ENCODE data around the gene NKAIN2. TPM values are rescaled to one million over a fixed set of nuclear protein-coding genes. Genes with fewer than 3 reads are reported as not detected.

The NKAIN2 gene
- polyA plus RNA-seq, 1 donor (not counting 4 experiments of a cell fraction or from before 2014, with no cell fraction given) = 0.13 TPM

DNA sequence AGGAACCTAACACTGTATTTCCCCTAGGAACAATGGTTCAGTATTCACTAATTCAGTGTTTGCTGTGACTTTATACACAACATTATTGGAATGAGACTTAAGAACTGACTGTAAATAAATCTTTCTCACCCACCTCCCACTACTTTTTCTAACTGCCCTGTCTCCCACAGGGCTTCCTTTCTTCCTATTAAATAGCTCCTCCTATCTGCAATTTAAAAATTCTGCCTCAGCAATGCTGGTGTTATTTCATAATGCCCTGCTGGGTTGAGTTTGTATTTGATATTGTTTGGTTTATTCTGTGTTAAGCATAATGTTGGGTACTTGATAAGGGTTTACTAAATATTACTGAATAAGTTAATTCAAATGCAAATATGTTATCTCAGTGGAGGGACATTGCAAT, 585.5 kb downstream of the NKAIN2 start:
- H3K9me3 ChIP-seq (ENCODE audit: control insufficient read depth, low read depth, low read length) = no peaks in the 10 kb centered on the region
- H3K4me2 ChIP-seq (ENCODE audit: control insufficient read depth, extremely low read depth, insufficient read depth, low read depth, low read length) = no peak overlapping the region
- no peaks in the 10 kb centered on the region for H3K27me3 ChIP-seq (ENCODE audit: control insufficient read depth, extremely low read depth, insufficient read depth, low read length)
- no peaks in the 10 kb centered on the region for H4K20me1 ChIP-seq (ENCODE audit: control insufficient read depth, extremely low read depth, insufficient read depth, low read length)
- no peak overlapping the region for H3K27ac ChIP-seq (ENCODE audit: control insufficient read depth, insufficient read depth, low read length)
- FAIRE-seq (no peak), DNase-seq (ENCODE audit: low read depth, low spot score) (no peak)
- no peak overlapping the region for H3K9ac ChIP-seq (ENCODE audit: control insufficient read depth, extremely low read depth, insufficient read depth, low read length)
- dilution Hi-C loops (cut with MboI; ENCODE audit: extremely low pct_ligation_motif_present, low sequenced_read_pairs) = no loop called here
- H3K4me1 ChIP-seq (ENCODE audit: control insufficient read depth, extremely low read depth, insufficient read depth, low read length) = no peaks in the 10 kb centered on the region
- TF ChIP-seq EZH2 (IDR thresholded peaks at IDR 0.05; ENCODE audit: low read length) = no peak
- TF ChIP-seq, protein P1, sequence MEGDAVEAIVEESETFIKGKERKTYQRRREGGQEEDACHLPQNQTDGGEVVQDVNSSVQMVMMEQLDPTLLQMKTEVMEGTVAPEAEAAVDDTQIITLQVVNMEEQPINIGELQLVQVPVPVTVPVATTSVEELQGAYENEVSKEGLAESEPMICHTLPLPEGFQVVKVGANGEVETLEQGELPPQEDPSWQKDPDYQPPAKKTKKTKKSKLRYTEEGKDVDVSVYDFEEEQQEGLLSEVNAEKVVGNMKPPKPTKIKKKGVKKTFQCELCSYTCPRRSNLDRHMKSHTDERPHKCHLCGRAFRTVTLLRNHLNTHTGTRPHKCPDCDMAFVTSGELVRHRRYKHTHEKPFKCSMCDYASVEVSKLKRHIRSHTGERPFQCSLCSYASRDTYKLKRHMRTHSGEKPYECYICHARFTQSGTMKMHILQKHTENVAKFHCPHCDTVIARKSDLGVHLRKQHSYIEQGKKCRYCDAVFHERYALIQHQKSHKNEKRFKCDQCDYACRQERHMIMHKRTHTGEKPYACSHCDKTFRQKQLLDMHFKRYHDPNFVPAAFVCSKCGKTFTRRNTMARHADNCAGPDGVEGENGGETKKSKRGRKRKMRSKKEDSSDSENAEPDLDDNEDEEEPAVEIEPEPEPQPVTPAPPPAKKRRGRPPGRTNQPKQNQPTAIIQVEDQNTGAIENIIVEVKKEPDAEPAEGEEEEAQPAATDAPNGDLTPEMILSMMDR (optimal IDR thresholded peaks at IDR 0.05 in 1 of 3, IDR thresholded peaks at IDR 0.05 in 1 of 3, conservative IDR thresholded peaks at IDR 0.05 in 1 of 3; ENCODE audit: extremely low read depth in 1 of 3, insufficient read depth in 2 of 3, low read length in 3 of 3) = no peak
- H3K4me3 ChIP-seq (ENCODE audit: control insufficient read depth in 2 of 3, extremely low read depth in 1 of 3, insufficient read depth in 2 of 3, low read depth in 1 of 3, low read length in 3 of 3) = no peak overlapping the region
- no peak overlapping the region for H2AFZ ChIP-seq (ENCODE audit: control insufficient read depth, low read length)
- H3K36me3 ChIP-seq (ENCODE audit: control insufficient read depth in 2 of 2, extremely low read depth in 1 of 2, insufficient read depth in 2 of 2, low read length in 2 of 2) = no peaks in the 10 kb centered on the region
- H3K79me2 ChIP-seq (ENCODE audit: control insufficient read depth, insufficient read depth, low read length) = no peaks in the 10 kb centered on the region
- H3K9me1 ChIP-seq (ENCODE audit: control insufficient read depth, extremely low read depth, insufficient read depth, low read length) = no peaks in the 10 kb centered on the region

DNA sequence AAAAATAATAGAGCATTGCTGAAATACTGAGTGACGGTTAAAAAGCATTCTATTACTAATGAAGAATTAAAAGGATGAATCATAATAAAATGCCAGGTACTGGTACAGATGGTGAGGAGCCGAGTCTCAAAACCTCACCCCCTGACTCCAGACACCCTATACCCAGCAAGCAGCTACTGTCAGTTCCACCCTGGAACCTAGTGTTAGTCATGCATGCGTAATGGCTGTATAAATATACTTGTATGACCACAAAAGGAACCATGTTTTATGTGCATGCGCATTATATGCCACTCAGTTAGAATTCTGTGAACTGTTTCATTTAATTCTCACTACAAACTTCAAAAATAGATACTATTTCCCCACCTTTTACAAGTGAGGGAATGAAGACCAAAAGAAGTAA, 589.9 kb downstream of the NKAIN2 start:
- H3K4me1 ChIP-seq (ENCODE audit: control insufficient read depth, extremely low read depth, insufficient read depth, low read length) = no peaks in the 10 kb centered on the region
- no peak overlapping the region for H3K27ac ChIP-seq (ENCODE audit: control insufficient read depth, insufficient read depth, low read length)
- no peak overlapping the region for H3K4me3 ChIP-seq (ENCODE audit: control insufficient read depth in 2 of 3, extremely low read depth in 1 of 3, insufficient read depth in 2 of 3, low read depth in 1 of 3, low read length in 3 of 3)
- no peaks in the 10 kb centered on the region for H4K20me1 ChIP-seq (ENCODE audit: control insufficient read depth, extremely low read depth, insufficient read depth, low read length)
- no peaks in the 10 kb centered on the region for H3K27me3 ChIP-seq (ENCODE audit: control insufficient read depth, extremely low read depth, insufficient read depth, low read length)
- H3K9ac ChIP-seq (ENCODE audit: control insufficient read depth, extremely low read depth, insufficient read depth, low read length) = no peak overlapping the region
- TF ChIP-seq, protein P1 (optimal IDR thresholded peaks at IDR 0.05 in 1 of 3, IDR thresholded peaks at IDR 0.05 in 1 of 3, conservative IDR thresholded peaks at IDR 0.05 in 1 of 3; ENCODE audit: extremely low read depth in 1 of 3, insufficient read depth in 2 of 3, low read length in 3 of 3) = no peak
- no peak for TF ChIP-seq EZH2 (IDR thresholded peaks at IDR 0.05; ENCODE audit: low read length)
- no peaks in the 10 kb centered on the region for H3K36me3 ChIP-seq (ENCODE audit: control insufficient read depth in 2 of 2, extremely low read depth in 1 of 2, insufficient read depth in 2 of 2, low read length in 2 of 2)
- FAIRE-seq (no peak), DNase-seq (ENCODE audit: low read depth, low spot score) (no peak)
- no peak overlapping the region for H3K4me2 ChIP-seq (ENCODE audit: control insufficient read depth, extremely low read depth, insufficient read depth, low read depth, low read length)
- H2AFZ ChIP-seq (ENCODE audit: control insufficient read depth, low read length) = no peak overlapping the region
- H3K79me2 ChIP-seq (ENCODE audit: control insufficient read depth, insufficient read depth, low read length) = no peaks in the 10 kb centered on the region
- dilution Hi-C loops (cut with MboI; ENCODE audit: extremely low pct_ligation_motif_present, low sequenced_read_pairs) = no loop called here
- no peaks in the 10 kb centered on the region for H3K9me3 ChIP-seq (ENCODE audit: control insufficient read depth, low read depth, low read length)
- no peaks in the 10 kb centered on the region for H3K9me1 ChIP-seq (ENCODE audit: control insufficient read depth, extremely low read depth, insufficient read depth, low read length)
